ENCODE data around the gene COL21A1. TPM values are rescaled to one million over a fixed set of nuclear protein-coding genes. Genes with fewer than 3 reads are reported as not detected.

Gene COL21A1
- total RNA-seq, 1 experiment from 2014 or later = 1.8 TPM

- Histone ChIP-seq H3K18ac (ENCODE audit: insufficient read length, low read depth, low read length) (no peak overlapping the region), H2BK5ac (ENCODE audit: insufficient read length, low read length) (no peak overlapping the region), H3K4me1 (ENCODE audit: insufficient read depth, low read length) (no peaks in the 10 kb centered on the region), H3K23ac (ENCODE audit: insufficient read length, low read depth, low read length) (no peak overlapping the region), H3K9ac (ENCODE audit: extremely low read depth, insufficient read length, low read length) (no peak overlapping the region), H2AK5ac (ENCODE audit: insufficient read length, low read length) (no peak overlapping the region), H2AFZ (ENCODE audit: low read length) (no peak overlapping the region), H3T11ph (ENCODE audit: low read length) (no peak overlapping the region), H4K20me1 (ENCODE audit: control insufficient read depth, insufficient read depth, insufficient read length) (no peaks in the 10 kb centered on the region), H3K14ac (ENCODE audit: insufficient read depth, low read length) (no peak overlapping the region), H2BK12ac (ENCODE audit: insufficient read length, low read depth, low read length) (no peak overlapping the region), H2BK15ac (ENCODE audit: low read depth, low read length) (no peak overlapping the region), H3K4me2 (ENCODE audit: insufficient read depth, insufficient read length, low read length) (no peak overlapping the region), H3K4ac (ENCODE audit: low read depth, low read length) (no peak overlapping the region), H4K91ac (ENCODE audit: insufficient read length, low read depth, low read length) (no peak overlapping the region), H2BK20ac (ENCODE audit: low read depth, low read length, poor library complexity, severe bottlenecking) (no peak overlapping the region), H4K5ac (ENCODE audit: insufficient read length, low read depth, low read length) (no peak overlapping the region), H3K23me2 (ENCODE audit: insufficient read length, low read depth, low read length, poor library complexity, severe bottlenecking) (no peaks in the 10 kb centered on the region), H3K9me3 (ENCODE audit: control insufficient read depth, low read depth, low read length) (no peaks in the 10 kb centered on the region), H4K8ac (replicated peaks; ENCODE audit: insufficient read length, low read depth, low read length) (no peak overlapping the region), H3K27me3 (ENCODE audit: insufficient read depth, low read length) (no peaks in the 10 kb centered on the region), H3K56ac (ENCODE audit: insufficient read length, low read depth, low read length) (no peak overlapping the region), H3K27ac (ENCODE audit: insufficient read length, low read depth, low read length) (no peak overlapping the region), H2BK120ac (ENCODE audit: low read depth, low read length, poor library complexity, severe bottlenecking) (no peak overlapping the region), H3K79me2 (ENCODE audit: insufficient read depth, low read length) (no peaks in the 10 kb centered on the region), H3K79me1 (ENCODE audit: insufficient read depth, low read depth, low read length, poor library complexity, severe bottlenecking) (no peaks in the 10 kb centered on the region)
- peaks cover 0 to 3% of the 10 kb centered on the region in 2 experiments; a peak in 2 of 4 replicates for H3K4me1 Mint-ChIP-seq
- no CpG with 5 or more reads among the region's 4 CpGs for WGBS (ENCODE audit: extremely low coverage, insufficient read length, low lambda C conversion rate)
- no peak overlapping the region for H3K4me3 Mint-ChIP-seq
- DNase-seq = no peak
- no peak overlapping the region for H3K27ac Mint-ChIP-seq
- no peak for TF ChIP-seq CTCF (conservative IDR thresholded peaks at IDR 0.05)
- no peaks in the 10 kb centered on the region; a peak in 1 of 5 replicates for H3K9me3 Mint-ChIP-seq
- no peaks in the 10 kb centered on the region for H3K27me3 Mint-ChIP-seq (ENCODE audit: low read depth)
- H3K36me3 Mint-ChIP-seq (ENCODE audit: insufficient read depth in 1 of 3, low read depth in 3 of 3) = peaks cover 0 to 4% (median 2%) of the 10 kb centered on the region in 3 experiments; a peak in 2 of 7 replicates
Observed at GRCh38 chr6:56101141-56101553, 146.2 kb downstream of the COL21A1 start.
